Activated naive CD8-positive, alpha-beta T cell treated with anti-CD3 and anti-CD28 coated beads, Interleukin-2, amount 50 U/mL, for 24 hours (primary cell): ENCODE measurements around the gene HBQ1.

Experiments used
- ATAC-seq: fragments of 150-1000 bp; cut with Tn5 transposase; one replicate; pipeline ENCODE4 v1.10.0; 2021
- DNase-seq: peaks from one replicate; pipeline ENCODE4 v3.0.0; 2021
- H3K27ac Mint-ChIP-seq: one replicate; pipeline ENCODE4 v1.8.0; 2021; ENCODE audit warnings: mild to moderate bottlenecking, mixed read lengths
- H3K27me3 Mint-ChIP-seq: one replicate; pipeline ENCODE4 v1.8.0; 2021; ENCODE audit warnings: mixed read lengths
- H3K36me3 Mint-ChIP-seq: one replicate; pipeline ENCODE4 v1.8.0; 2021; ENCODE audit warnings: low read depth, mixed read lengths
- H3K4me1 Mint-ChIP-seq: one replicate; pipeline ENCODE4 v1.8.0; 2021; ENCODE audit warnings: mixed read lengths
- H3K4me3 Mint-ChIP-seq: one replicate; pipeline ENCODE4 v1.8.0; 2021; ENCODE audit warnings: mild to moderate bottlenecking, moderate library complexity, mixed read lengths
- H3K9me3 Mint-ChIP-seq: one replicate; pipeline ENCODE4 v1.8.0; 2021; ENCODE audit warnings: mixed read lengths

HBQ1 gene

DNA sequence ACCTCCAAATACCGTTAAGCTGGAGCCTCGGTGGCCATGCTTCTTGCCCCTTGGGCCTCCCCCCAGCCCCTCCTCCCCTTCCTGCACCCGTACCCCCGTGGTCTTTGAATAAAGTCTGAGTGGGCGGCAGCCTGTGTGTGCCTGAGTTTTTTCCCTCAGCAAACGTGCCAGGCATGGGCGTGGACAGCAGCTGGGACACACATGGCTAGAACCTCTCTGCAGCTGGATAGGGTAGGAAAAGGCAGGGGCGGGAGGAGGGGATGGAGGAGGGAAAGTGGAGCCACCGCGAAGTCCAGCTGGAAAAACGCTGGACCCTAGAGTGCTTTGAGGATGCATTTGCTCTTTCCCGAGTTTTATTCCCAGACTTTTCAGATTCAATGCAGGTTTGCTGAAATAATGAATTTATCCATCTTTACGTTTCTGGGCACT is 2.9 kb upstream of the HBQ1 start:
- peak overlapping the region; percentile 2 for H3K4me3 Mint-ChIP-seq
- H3K27ac Mint-ChIP-seq = no peak overlapping the region
- DNase-seq (no peak), ATAC-seq (no peak)
- peaks cover 49% of the 10 kb centered on the region for H3K27me3 Mint-ChIP-seq
- H3K9me3 Mint-ChIP-seq = no peaks in the 10 kb centered on the region
- no peaks in the 10 kb centered on the region for H3K36me3 Mint-ChIP-seq
- H3K4me1 Mint-ChIP-seq = peaks cover 16% of the 10 kb centered on the region

DNA sequence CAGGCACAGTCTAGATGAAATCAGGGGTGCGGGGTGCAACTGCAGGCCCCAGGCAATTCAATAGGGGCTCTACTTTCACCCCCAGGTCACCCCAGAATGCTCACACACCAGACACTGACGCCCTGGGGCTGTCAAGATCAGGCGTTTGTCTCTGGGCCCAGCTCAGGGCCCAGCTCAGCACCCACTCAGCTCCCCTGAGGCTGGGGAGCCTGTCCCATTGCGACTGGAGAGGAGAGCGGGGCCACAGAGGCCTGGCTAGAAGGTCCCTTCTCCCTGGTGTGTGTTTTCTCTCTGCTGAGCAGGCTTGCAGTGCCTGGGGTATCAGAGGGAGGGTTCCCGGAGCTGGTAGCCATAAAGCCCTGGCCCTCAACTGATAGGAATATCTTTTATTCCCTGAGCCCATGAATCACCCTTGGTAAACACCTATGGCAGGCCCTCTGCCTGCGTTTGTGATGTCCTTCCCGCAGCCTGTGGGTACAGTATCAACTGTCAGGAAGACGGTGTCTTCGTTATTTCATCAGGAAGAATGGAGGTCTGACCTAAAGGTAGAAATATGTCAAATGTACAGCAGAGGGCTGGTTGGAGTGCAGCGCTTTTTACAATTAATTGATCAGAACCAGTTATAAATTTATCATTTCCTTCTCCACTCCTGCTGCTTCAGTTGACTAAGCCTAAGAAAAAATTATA is 2.1 kb upstream of the HBQ1 start:
- H3K9me3 Mint-ChIP-seq = no peaks in the 10 kb centered on the region
- peak overlapping the region; percentile 2 for H3K4me3 Mint-ChIP-seq
- peaks cover 49% of the 10 kb centered on the region for H3K27me3 Mint-ChIP-seq
- H3K36me3 Mint-ChIP-seq = no peaks in the 10 kb centered on the region
- DNase-seq (no peak), ATAC-seq (no peak)
- H3K4me1 Mint-ChIP-seq = peaks cover 16% of the 10 kb centered on the region
- H3K27ac Mint-ChIP-seq = no peak overlapping the region

DNA sequence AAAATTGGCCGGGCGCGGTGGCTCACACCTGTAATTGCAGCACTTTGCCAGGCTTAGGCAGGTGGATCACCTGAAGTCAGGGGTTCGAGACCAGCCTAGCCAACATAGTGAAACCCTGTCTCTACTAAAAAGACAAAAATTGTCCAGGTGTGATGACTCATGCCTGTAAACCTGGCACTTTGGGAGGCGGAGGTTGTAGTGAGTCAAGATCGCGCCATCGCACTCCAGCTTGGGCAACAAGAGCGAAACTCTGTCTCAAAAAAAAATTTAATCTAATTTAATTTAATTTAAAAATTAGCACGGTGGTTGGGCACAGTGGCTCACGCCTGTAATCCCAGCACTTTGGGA is 1.6 kb upstream of the HBQ1 start:
- no peak for ATAC-seq
- H3K36me3 Mint-ChIP-seq = no peaks in the 10 kb centered on the region
- H3K4me1 Mint-ChIP-seq = peaks cover 12% of the 10 kb centered on the region
- H3K27me3 Mint-ChIP-seq = peaks cover 46% of the 10 kb centered on the region
- no peak overlapping the region for H3K4me3 Mint-ChIP-seq
- no peak overlapping the region for H3K27ac Mint-ChIP-seq
- no peaks in the 10 kb centered on the region for H3K9me3 Mint-ChIP-seq
- no peak for DNase-seq

DNA sequence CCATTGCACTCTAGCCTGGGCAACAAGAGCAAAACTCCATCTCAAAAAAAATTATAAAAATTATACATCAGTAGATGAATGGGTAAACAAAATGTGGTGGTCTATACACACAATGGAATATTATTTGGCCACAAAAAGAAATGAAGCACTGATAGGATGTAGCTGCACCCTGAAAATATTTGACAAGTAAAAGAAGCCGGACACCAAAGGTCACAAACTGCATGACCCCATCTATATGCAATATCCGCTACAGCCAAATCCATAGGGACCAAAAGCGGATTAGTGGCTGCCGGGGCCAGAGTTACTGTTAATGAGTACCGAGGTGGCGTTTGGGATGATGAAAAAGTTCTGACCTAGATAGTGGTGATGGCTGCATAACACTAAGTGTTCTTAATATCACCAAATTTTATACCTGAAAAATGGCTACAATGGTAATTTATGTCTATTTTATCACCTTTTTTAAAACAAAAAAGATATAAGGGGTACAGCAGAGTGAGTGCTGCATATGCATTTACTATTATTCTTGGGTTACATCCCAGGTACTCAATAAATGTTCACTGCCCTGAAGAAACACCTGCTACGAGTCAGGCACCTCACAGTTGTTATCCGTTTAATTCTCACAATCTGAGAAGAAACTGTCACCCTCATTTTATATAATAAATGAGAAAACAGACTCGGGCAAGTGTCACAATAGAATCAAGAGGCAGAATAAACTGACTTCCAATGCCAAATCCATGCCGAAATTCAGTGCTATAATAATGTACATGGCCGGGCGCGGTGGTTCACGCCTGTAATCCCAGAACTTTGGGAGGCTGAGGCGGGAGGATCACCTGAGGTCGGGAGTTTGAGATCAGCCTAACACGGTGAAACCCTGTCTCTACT is 807 bp upstream of the HBQ1 start:
- ATAC-seq = no peak
- Mint-ChIP-seq H3K9me3 (no peaks in the 10 kb centered on the region), H3K4me1 (peaks cover 12% of the 10 kb centered on the region), H3K27me3 (peaks cover 42% of the 10 kb centered on the region), H3K27ac (no peak overlapping the region), H3K36me3 (no peaks in the 10 kb centered on the region), H3K4me3 (no peak overlapping the region)
- no peak for DNase-seq

DNA sequence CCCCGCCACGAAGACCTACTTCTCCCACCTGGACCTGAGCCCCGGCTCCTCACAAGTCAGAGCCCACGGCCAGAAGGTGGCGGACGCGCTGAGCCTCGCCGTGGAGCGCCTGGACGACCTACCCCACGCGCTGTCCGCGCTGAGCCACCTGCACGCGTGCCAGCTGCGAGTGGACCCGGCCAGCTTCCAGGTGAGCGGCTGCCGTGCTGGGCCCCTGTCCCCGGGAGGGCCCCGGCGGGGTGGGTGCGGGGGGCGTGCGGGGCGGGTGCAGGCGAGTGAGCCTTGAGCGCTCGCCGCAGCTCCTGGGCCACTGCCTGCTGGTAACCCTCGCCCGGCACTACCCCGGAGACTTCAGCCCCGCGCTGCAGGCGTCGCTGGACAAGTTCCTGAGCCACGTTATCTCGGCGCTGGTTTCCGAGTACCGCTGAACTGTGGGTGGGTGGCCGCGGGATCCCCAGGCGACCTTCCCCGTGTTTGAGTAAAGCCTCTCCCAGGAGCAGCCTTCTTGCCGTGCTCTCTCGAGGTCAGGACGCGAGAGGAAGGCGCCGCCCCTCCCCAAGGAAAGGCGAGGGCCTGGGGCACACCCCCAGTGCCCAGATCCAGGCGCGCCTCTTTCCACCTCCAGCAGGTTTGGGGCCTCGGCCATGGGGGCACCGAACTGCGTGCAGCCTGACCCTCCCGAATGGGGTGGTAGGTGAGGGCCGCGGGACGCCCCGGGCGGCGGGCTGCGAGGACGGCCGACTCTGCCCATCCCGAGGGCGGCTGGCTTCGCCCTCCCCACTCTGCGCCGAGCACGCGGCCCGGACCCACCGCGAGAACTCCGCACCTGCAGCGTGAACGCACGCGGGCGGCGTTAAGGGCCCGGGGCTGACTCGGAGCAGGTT is 664 bp downstream of the HBQ1 start:
- peaks cover 3% of the 10 kb centered on the region for H3K36me3 Mint-ChIP-seq
- peaks cover 10% of the 10 kb centered on the region for H3K4me1 Mint-ChIP-seq
- H3K27me3 Mint-ChIP-seq = peaks cover 30% of the 10 kb centered on the region
- H3K9me3 Mint-ChIP-seq = no peaks in the 10 kb centered on the region
- DNase-seq (peak; percentile 90), ATAC-seq (peak; percentile 74)
- no peak overlapping the region for H3K27ac Mint-ChIP-seq
- H3K4me3 Mint-ChIP-seq = no peak overlapping the region

DNA sequence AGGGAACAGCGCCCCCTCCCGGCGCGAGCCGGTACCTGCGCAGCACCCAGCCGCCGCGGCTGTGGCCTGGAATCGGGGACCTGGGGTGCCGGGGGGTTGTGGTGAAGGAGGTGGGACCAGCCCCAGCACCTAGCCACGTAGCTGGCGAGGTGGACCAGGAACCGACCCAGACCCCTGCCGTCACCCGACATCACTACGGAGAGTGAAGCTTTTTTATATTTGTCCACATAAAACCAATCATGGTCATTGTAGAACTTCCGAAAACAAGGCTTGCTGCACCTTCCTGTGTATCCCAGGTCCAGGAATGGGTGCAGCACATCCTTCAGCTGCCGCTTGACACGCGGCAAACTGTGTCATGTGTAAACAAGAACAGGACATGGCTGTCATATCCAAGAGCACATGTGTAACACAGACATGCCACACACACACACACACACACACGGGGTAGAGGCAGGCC is 1.3 kb downstream of the HBQ1 start:
- Mint-ChIP-seq H3K4me3 (no peak overlapping the region), H3K9me3 (no peaks in the 10 kb centered on the region), H3K27ac (no peak overlapping the region), H3K36me3 (peaks cover 3% of the 10 kb centered on the region), H3K27me3 (peaks cover 28% of the 10 kb centered on the region), H3K4me1 (peaks cover 10% of the 10 kb centered on the region)
- ATAC-seq = no peak
- no peak for DNase-seq

DNA sequence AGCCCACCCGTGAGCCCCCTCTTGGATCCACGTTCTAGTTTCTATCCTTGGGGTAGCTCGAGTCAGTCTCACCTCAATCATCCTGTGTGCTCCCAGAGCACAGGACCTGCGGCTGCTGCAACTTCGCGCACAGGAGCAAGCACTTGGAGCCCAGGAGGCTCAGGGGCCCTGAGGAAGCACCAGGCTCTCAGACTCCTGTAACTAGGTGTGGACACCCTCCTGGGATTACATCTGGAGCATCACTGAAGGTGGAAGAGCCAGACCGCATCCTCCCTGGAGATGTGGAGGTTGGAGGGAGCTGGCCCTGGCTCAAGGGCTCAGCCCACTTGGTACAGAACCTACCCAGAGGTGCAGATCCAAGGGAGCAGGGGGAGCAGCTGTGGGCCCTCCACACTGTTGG is 2.7 kb downstream of the HBQ1 start:
- DNase-seq (no peak), ATAC-seq (no peak)
- Mint-ChIP-seq H3K27ac (peak overlapping the region; percentile 49), H3K4me1 (peaks cover 2% of the 10 kb centered on the region), H3K4me3 (no peak overlapping the region), H3K36me3 (peaks cover 8% of the 10 kb centered on the region), H3K27me3 (peaks cover 18% of the 10 kb centered on the region), H3K9me3 (no peaks in the 10 kb centered on the region)

DNA sequence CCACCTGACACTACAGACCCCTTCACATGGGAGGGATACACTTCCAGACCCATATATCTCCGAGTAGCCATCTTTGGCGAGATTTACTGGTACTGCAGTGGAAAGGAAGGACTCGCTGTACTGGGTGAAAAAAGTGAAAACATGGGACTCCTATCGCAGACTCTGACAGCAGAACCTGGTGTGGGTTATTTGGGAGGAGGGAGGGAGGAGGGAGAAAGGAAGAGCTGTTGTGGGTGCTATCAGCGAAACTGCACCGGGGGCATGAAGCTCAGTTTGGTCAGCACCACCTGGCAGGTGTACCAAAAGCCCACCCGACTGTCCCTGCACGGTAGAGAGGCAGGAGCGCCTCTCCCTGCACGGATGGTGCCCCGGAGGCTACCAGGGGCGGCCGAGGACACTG is 5.0 kb downstream of the HBQ1 start:
- ATAC-seq (no peak), DNase-seq (no peak)
- H3K4me3 Mint-ChIP-seq = no peak overlapping the region
- H3K9me3 Mint-ChIP-seq = no peaks in the 10 kb centered on the region
- H3K4me1 Mint-ChIP-seq = no peaks in the 10 kb centered on the region
- no peak overlapping the region for H3K27ac Mint-ChIP-seq
- H3K36me3 Mint-ChIP-seq = peaks cover 25% of the 10 kb centered on the region
- H3K27me3 Mint-ChIP-seq = no peaks in the 10 kb centered on the region

DNA sequence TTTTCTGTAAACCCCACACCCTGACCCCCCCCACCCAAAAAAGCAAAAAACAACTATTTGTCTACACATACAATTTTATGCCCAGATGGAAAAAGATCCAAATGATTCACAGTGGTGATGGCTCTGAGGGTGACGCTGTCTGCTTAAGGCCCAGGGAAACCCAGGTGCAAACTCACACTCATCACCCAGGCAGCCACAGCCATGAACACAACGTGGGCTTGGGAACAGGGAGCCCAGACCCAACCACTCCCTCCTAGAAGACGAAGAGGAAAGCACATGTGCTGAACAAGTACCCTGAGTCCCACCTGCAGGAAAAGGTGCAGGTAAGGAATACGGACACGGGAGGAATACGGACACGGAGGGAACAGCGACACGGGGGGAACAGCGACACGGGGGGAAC is 5.4 kb downstream of the HBQ1 start:
- Mint-ChIP-seq H3K9me3 (no peaks in the 10 kb centered on the region), H3K27me3 (no peaks in the 10 kb centered on the region), H3K36me3 (peaks cover 28% of the 10 kb centered on the region), H3K27ac (no peak overlapping the region), H3K4me1 (no peaks in the 10 kb centered on the region), H3K4me3 (no peak overlapping the region)
- ATAC-seq = no peak
- no peak for DNase-seq

DNA sequence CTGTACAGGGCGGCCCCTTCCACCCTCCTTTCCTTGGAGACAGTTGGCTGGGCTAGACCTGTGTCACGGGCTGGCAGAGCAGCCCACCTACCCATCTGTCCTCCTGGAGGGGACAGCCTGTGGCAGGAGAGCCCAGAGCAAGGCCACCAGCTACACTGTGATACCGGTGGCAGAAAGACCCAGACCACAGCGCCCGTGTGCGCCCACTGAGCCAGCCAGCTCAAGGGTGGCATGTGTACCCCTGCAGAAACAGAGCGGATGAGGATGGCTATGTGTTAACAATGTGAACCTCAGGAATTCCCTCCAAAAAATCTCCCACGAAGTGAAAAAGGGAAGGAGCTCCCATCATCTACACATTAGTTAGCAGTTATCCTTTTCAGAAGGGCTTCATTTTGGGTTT is 7.1 kb downstream of the HBQ1 start:
- H3K27ac Mint-ChIP-seq = no peak overlapping the region
- no peaks in the 10 kb centered on the region for H3K27me3 Mint-ChIP-seq
- H3K4me3 Mint-ChIP-seq = no peak overlapping the region
- no peaks in the 10 kb centered on the region for H3K9me3 Mint-ChIP-seq
- H3K36me3 Mint-ChIP-seq = peaks cover 38% of the 10 kb centered on the region
- no peaks in the 10 kb centered on the region for H3K4me1 Mint-ChIP-seq
- DNase-seq = no peak
- no peak for ATAC-seq

DNA sequence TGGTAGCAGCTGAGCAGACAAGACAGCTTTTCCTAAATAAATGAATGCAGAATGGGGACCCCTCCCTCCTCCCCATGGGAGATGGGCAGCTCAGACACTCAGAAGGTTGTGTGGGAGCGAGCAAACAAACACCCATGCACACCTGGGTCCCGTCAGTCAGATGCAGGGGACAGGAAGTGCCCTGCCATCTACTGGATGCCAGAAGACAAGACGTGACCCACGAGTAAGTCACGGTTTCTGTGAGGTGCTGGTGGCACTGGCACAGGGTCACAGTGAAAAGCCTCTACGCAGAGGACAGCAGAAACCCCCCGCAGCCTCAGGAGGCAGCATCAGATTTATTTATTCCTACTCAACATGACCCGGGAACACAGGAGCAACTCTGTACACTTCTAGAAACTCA is 8.4 kb downstream of the HBQ1 start:
- peaks cover 49% of the 10 kb centered on the region for H3K36me3 Mint-ChIP-seq
- H3K27me3 Mint-ChIP-seq = no peaks in the 10 kb centered on the region
- H3K9me3 Mint-ChIP-seq = no peaks in the 10 kb centered on the region
- DNase-seq (no peak), ATAC-seq (peak; percentile 26)
- no peaks in the 10 kb centered on the region for H3K4me1 Mint-ChIP-seq
- no peak overlapping the region for H3K27ac Mint-ChIP-seq
- H3K4me3 Mint-ChIP-seq = no peak overlapping the region

DNA sequence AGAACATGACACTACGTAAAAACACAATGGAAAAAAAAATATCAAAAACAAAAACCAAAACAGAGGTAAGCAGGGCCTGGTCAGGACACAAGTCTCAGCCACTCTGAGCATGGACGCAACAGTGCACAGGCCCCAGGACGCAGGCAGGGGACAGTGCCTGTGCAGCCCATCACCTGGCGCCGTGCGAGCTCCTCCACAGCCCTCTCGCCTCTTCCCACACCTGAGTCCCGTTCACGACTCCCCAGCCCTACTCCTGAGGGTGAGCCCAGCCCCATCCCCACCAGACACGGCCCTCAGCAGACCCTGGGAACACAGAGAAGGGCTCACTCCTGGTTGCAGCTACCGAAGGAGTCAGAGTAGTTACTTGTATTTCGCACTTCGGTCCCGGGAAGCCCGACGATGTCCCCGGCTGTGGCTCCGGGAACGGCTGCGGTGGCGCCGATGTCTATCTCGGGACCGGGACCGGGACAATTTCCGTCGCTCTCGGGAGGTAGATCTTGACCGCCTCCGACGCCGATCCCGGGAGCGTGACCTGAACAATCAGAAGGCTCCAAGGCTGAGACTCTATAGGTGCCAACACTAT is 9.4 kb downstream of the HBQ1 start:
- H3K9me3 Mint-ChIP-seq = no peaks in the 10 kb centered on the region
- peaks cover 54% of the 10 kb centered on the region for H3K36me3 Mint-ChIP-seq
- no peak overlapping the region for H3K4me3 Mint-ChIP-seq
- H3K27ac Mint-ChIP-seq = no peak overlapping the region
- no peak for ATAC-seq
- no peaks in the 10 kb centered on the region for H3K4me1 Mint-ChIP-seq
- DNase-seq = no peak
- no peaks in the 10 kb centered on the region for H3K27me3 Mint-ChIP-seq

DNA sequence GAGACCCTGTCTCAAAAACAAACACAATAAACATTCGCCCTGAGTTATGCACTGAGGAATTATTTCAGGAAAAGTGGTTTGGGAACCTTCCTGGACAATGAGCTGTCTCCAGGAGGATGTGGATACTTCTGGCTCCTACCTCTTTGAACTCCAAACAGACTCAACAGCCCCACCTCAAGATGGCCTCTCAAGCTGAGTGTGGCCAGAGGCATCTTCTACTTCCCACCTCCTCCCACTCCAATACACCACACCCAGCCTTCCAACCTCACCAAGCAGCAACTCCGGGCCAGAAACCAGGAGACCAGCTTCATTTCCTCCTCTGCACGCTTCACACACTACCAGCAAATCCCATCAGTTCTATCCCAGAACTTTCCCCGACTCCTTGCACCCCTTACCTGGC is 11.6 kb downstream of the HBQ1 start:
- no peaks in the 10 kb centered on the region for H3K27me3 Mint-ChIP-seq
- H3K36me3 Mint-ChIP-seq = peaks cover 61% of the 10 kb centered on the region
- H3K9me3 Mint-ChIP-seq = no peaks in the 10 kb centered on the region
- ATAC-seq (no peak), DNase-seq (no peak)
- no peaks in the 10 kb centered on the region for H3K4me1 Mint-ChIP-seq
- no peak overlapping the region for H3K4me3 Mint-ChIP-seq
- H3K27ac Mint-ChIP-seq = no peak overlapping the region

DNA sequence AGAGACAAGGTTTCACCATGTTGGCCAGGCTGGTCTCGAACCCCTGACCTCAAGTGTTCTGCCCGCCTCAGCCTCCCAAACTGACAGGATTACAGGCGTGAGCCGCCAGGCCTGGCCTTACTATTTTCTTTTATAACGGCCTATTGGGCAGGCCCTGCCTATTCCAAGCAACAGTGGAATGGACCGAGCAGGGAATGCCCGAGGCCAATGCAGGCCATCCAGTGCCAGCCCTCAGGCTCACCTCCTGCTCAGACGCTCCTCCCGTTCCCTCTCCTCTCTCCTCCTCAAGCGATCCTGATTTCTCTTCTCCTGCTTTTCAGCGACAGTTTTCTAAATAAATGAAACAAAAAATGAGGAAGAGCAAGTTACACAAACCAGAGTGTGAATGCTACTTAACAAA is 12.4 kb downstream of the HBQ1 start:
- Mint-ChIP-seq H3K9me3 (no peaks in the 10 kb centered on the region), H3K36me3 (peaks cover 56% of the 10 kb centered on the region), H3K27ac (no peak overlapping the region), H3K27me3 (no peaks in the 10 kb centered on the region), H3K4me1 (no peaks in the 10 kb centered on the region), H3K4me3 (no peak overlapping the region)
- no peak for ATAC-seq
- no peak for DNase-seq
